Ureter (tissue), 1 donor: ENCODE measurements around the gene BRINP3. TPM values are rescaled to one million over a fixed set of nuclear protein-coding genes. Genes with fewer than 3 reads are reported as not detected.
"Not testable (repeated sequence)": the region's sequence is repeated elsewhere in the genome, so short reads cannot be mapped to it uniquely, and the experiment has no call there.

Source experiments
- DNase-seq: peaks from one replicate; pipeline ENCODE4 v3.0.0-alpha.2; 2020; ENCODE audit warnings: low spot score
- total RNA-seq: library from RNA; stranded (reverse); gene quantifications from one replicate; pipeline ENCODE4 v1.2.4, GENCODE V29; 2023
- donor health status: DM: yes; HTN: yes; CAD: no.

BRINP3 gene
- total RNA-seq: not detected

GRCh38 chr1:190477762-190478148, at the start of gene BRINP3:
BRINP3 (minus strand) TSS chr1:190477864.
- no peak for DNase-seq

GRCh38 chr1:190511554-190511953, 33.9 kb upstream of the BRINP3 start:
- no peak for DNase-seq

GRCh38 chr1:190507357-190507756, 29.7 kb upstream of the BRINP3 start:
- DNase-seq: no peak

- not testable (repeated sequence) for DNase-seq
Measured at GRCh38 chr1:190504539-190504938, 26.9 kb upstream of the BRINP3 start.

- DNase-seq: no peak
Measured at GRCh38 chr1:190497565-190497964, 19.9 kb upstream of the BRINP3 start.

- DNase-seq: no peak
Measured at GRCh38 chr1:190494451-190494850, 16.8 kb upstream of the BRINP3 start.

GRCh38 chr1:190491404-190491803, 13.7 kb upstream of the BRINP3 start:
- no peak for DNase-seq

- DNase-seq: no peak
Measured at GRCh38 chr1:190484045-190484444, 6.4 kb upstream of the BRINP3 start.

GRCh38 chr1:190480231-190480630, 2.6 kb upstream of the BRINP3 start:
- DNase-seq: no peak

GRCh38 chr1:190479516-190479915, 1.9 kb upstream of the BRINP3 start:
- DNase-seq: no peak

- DNase-seq: no peak
Measured at GRCh38 chr1:190479050-190479397, 1.4 kb upstream of the BRINP3 start.

- DNase-seq: no peak
Measured at GRCh38 chr1:190478149-190479049, 735 bp upstream of the BRINP3 start.

- no peak for DNase-seq
Measured at GRCh38 chr1:190476806-190477205, 858 bp downstream of the BRINP3 start.

GRCh38 chr1:190476321-190476720, 1.3 kb downstream of the BRINP3 start:
- no peak for DNase-seq

- no peak for DNase-seq
Measured at GRCh38 chr1:190475421-190476141, 2.1 kb downstream of the BRINP3 start.

GRCh38 chr1:190474650-190475211, 2.9 kb downstream of the BRINP3 start:
- DNase-seq: no peak

- DNase-seq: no peak
Measured at GRCh38 chr1:190474010-190474409, 3.7 kb downstream of the BRINP3 start.

- no peak for DNase-seq
Measured at GRCh38 chr1:190472494-190472893, 5.2 kb downstream of the BRINP3 start.

- DNase-seq: no peak
Measured at GRCh38 chr1:190472042-190472441, 5.6 kb downstream of the BRINP3 start.

- no peak for DNase-seq
Measured at GRCh38 chr1:190464690-190465089, 13.0 kb downstream of the BRINP3 start.

GRCh38 chr1:190456129-190456528, 21.5 kb downstream of the BRINP3 start:
- no peak for DNase-seq

- no peak for DNase-seq
Measured at GRCh38 chr1:190455631-190456030, 22.0 kb downstream of the BRINP3 start.

- DNase-seq: no peak
Measured at GRCh38 chr1:190453550-190453949, 24.1 kb downstream of the BRINP3 start.
